Measurements from ENCODE around the gene KRTAP5-11.
"Not testable (repeated sequence)": the region's sequence is repeated elsewhere in the genome, so short reads cannot be mapped to it uniquely, and the experiment has no call there.

The KRTAP5-11 gene

DNA sequence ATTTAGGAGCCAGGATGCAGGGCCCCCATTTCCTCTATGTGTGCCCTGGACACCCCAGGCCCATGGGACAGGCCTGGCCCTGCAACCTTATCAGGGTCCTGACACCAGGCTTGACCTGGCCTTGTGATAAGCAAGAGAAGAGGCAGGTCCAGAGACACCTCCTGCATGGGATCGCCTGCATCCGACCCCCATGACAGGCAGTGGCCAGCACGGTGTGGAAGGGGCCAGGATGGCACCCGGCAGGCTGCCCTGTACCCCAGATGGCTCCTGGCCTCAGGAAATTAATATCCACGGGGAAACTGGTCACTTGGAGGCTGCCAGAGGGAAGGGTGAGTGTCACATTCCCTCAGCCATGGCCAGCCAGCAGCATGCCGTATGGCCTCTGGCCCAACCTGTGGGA lies 27.7 kb downstream of the KRTAP5-11 start:
- DNase-seq: no peak

DNA sequence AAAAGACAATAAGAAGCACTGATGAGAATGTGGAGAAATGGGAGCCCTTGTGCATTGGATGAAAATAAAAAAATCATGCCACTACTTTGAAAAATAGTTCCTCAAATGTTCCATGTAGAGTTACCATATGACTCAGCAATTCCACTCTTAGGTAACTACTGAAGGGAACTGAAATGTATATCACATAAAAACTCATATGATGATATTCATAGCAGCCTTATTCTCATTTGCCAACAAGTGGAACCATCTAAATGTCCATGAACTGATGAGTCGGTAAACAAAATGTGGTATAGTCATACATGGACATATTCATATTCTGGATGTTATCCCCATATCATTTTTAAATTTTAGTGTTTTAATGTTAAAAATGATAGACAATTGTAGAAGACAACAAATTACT lies 31.0 kb downstream of the KRTAP5-11 start:
- DNase-seq: no peak

DNA sequence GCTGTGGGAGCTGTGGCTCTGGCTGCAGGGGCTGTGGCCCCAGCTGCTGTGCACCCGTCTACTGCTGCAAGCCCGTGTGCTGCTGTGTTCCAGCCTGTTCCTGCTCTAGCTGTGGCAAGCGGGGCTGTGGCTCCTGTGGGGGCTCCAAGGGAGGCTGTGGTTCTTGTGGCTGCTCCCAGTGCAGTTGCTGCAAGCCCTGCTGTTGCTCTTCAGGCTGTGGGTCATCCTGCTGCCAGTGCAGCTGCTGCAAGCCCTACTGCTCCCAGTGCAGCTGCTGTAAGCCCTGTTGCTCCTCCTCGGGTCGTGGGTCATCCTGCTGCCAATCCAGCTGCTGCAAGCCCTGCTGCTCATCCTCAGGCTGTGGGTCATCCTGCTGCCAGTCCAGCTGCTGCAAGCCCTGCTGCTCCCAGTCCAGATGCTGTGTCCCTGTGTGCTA lies 33.9 kb downstream of the KRTAP5-11 start:
- DNase-seq: no peak

DNA sequence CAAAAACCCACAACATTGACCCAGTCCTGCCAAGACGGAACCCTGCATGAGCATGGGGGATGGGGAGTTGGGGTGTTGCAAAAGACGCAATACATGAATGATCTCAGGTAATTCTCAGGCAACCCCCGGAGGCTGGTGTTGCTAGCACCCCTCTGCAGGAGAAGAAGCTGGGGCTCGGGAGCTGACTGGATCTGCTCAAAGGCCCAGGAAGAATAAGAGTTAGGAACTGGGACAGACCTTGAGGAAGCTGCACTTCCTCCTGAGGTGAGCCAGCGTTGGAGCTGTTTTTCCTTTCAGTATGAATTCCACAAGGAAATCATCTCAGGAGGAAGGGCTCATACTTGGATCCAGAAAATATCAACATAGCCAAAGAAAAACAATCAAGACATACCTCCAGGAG lies 34.6 kb downstream of the KRTAP5-11 start, which contains the start of gene KRTAP5-9:
Gene KRTAP5-9, plus strand, starts transcription at position 301 of the 400 bp plus-strand sequence. CDS start 238 bp downstream, outside the sequence.
- DNase-seq: no peak

DNA sequence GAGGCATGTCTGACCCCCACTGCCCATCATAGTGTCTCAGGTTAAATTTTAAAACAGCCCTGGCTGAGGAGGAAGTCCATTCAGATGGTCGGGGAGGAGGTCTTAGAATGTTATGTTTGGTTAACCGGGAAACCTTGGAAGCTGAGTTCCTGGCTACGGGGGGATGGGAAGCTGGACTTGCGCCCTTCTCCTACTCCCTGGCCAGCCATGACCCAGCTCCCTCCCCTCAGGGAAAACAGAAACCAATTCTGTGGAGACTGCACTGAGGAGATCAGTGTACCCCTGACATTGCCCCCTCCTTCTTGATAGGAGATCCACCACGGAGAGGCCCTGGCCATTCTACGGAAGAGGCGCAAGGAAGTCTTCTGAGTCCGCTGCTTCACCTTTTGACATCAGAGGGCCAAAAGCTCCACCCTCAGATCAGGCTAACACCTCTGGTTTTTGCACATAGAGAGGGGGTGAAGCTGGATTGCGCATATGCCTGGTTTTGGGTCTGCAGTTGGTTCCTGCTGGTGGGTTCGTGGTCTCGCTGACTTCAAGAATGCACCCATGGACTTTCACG lies 37.2 kb downstream of the KRTAP5-11 start:
- no peak for DNase-seq

DNA sequence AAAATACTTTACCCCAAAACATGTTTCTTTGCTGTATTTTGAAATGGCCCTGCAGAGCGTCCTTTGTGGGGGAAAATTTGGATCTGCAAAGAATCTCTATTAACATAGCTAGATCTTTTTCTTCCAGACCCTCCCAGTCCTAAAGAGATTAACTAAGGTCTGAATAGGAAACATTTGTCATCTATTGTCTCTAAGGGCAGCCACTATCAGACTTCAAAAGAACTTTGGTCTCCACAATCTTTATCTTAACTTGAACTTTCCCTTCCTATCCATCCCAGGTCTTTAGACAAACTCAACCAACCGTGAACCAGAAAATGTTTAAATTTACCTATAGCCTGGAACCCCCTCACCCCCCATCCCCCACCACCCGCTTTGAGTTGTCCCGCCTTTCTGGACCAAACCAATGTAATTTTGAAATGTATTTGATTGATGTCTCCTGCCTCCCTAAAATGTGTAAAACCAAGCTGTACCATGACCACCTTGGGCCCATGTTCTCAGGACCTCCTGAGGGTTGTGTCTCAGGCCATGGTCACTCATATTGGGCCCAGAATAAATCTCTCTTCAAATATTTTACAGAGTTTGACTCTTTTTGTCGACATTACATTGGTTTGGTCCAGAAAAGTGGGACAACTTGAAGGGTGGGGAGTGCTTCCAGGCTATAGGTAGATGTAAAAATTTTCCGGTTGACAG lies 38.0 kb downstream of the KRTAP5-11 start:
- DNase-seq: no peak

DNA sequence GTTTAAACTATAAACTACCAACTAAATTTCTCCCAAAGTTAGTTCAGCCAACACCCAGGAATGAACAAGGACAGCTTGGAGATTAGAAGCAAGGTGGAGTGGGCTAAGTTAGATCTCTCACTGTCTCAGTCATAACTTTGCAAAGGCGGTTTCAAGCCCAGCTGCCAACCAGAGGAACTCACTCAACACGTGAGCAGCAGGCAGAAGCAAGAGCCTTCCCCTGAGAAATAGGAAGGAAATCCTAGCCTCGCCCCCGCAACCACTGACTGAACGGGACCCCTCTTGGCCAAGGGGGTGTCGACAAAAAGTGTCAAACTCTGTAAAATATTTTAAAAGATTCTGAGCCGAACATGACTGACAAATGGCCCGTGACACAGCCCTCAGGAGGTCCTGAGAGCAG lies 38.8 kb downstream of the KRTAP5-11 start:
- no peak for DNase-seq

DNA sequence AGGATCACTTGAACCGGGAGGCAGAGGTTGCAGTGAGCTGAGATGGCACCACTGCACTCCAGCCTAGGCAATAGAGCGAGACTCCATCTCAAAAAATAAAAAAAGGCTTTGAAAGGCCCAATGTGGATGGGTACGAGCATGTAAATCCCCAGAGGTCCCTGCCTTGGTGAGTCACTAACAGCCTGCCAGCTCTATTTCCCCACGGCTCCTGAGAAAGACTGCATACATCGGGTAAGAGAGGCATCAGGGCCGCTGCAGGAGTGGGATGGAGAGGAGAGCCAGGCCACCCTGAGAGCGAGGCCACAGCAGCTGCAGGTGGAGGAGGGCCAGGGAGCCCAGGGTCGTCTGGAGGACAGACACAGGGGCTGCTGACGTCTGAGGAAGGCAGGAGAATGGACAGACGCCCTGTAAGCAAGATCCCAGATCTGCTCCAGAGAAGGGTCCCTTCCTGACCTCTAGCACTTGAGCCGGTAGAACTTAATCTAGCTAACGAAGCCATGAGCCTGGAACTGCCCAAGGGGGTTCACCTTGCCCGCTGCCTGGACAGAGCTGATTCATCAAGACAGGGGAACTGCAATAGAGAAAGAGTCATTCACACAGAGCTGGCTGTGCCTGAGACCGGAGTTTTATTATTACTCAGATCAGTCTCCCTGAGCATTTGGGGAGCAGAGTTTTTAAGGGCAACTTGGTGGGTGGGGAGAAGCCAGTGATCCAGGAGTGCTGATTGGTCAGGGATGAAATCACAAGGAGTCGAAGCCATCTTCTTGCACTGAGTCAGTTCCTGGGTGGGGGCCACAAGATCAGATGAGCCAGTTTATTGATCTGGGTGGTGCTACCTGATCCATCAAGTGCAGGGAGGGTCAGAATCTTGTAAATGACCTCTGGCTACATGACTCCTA lies 39.5 kb downstream of the KRTAP5-11 start:
- no peak for DNase-seq

DNA sequence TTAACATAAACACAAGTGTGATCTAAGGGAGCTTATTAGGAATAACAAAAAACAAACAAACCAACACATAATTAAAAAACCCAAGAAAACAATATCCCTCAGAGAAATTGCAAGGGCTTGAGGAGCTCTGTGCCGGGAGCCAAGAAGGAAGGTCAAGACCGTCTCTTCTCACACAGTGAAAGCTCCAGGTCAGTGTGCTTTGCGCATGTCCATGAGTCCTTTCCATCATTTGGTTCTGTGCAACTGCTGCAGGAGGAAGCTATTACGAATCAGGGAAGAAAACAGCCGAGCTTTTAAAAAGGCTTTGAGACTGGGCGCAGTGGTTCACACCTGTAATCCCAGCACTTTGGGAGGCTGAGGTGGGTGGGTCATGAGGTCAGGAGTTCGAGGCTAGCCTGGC lies 40.3 kb downstream of the KRTAP5-11 start:
- DNase-seq: no peak

DNA sequence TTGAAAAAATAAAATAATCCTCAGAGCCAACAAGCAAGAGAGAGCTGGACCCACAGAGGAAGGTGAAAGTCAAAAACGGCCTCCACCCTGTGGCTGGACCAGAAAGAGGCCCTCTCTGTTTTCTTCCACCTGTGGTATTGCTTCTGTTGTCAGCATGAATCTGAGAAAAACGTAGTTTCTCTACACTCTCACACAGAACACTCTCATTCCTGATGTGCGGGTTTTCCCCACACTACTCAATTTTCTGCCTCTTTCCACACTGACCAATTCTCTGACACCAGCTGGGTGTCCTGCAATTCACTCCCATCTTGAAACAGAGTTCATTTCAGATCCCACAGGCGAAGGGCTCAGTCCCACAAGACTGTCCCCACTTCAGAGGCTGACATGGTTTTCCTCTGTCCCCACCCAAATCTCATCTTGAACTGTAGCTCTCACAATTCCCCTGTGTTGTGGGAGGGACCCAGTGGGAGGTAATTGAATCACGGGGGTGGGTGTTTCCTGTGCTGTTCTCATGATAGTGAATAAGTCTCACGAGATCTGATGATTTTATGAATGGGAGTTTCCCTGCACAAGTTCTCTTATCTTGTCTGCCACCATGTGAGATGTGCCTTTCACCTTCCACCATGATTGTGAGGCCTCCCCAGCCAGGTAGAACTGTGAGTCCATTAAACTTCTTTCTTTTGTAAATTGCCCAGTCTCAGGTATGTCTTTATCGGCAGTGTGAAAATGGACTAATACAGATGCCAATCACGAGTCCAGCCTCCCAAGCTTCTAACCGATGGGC lies 42.0 kb downstream of the KRTAP5-11 start:
- not testable (repeated sequence) for DNase-seq

DNA sequence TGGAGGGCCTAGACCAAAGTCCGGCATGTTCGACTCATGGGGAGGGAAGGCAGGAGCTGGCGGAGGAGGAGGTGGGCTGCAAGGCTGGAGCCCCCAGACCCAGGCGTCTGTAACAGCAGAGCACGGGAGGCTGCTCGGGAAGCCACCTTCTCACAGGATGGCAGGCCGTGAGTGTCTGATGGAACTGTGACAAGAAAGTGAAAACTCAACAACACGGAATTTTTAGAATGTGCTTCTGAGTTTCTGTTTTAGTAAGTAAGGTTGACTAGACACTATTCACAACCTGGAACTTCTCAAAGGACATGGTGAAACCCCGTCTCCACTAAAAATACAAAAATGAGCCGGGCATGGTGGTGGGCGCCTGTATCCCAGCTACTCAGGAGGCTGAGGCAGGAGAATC lies 42.7 kb downstream of the KRTAP5-11 start:
- DNase-seq: not testable (repeated sequence)

DNA sequence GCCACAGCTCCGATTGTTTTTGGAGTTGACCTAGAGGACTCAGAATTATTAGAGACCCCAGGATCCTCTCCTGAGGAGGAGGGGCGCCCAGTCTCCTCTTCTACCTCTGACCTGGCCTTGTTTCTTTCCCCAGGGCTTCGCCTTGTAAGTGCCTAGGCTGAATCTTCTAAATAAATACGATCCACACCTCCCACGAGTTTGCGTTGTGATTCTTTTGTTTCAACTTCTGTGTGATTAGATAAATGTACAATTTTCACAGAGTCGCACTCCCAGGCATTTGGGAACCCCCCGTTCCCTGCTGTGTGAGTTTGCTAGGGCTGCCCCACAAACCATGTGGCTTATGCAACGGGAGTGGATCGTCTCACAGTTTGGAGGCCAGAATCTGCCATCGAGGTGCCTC lies 43.7 kb downstream of the KRTAP5-11 start:
- DNase-seq: no peak

DNA sequence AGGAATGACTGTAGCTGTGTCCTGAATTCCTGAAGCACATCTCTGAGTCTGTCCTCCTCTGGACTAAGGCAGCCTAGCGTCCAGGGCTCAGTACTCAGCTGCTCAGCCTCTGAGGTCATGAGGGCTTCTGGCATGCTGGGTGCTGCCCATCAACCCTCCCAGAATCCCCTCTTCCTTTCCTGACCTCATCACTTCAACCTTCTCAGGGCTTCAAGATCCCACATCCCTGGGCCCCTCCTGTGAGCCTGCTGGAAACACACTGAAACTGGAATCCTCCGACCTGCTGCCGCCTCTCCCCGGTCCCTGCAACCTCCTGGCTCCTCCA lies 44.0 kb downstream of the KRTAP5-11 start:
- DNase-seq: no peak

DNA sequence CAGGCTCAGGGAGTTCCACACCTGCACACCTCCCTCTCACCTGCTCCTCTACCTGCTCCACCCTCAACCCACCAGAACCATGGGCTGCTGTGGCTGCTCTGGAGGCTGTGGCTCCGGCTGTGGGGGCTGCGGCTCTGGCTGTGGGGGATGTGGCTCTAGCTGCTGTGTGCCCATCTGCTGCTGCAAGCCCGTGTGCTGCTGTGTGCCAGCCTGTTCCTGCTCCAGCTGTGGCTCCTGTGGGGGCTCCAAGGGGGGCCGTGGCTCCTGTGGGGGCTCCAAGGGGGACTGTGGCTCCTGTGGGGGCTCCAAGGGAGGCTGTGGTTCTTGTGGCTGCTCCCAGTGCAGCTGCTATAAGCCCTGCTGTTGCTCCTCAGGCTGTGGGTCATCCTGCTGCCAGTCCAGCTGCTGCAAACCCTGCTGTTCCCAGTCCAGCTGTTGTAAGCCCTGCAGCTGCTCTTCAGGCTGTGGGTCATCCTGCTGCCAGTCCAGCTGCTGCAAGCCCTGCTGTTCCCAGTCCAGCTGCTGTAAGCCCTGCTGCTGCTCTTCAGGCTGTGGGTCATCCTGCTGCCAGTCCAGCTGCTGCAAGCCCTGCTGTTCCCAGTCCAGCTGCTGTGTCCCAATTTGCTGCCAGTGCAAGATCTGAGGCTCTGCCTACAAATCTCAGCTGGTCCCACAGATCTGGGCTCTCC lies 44.6 kb downstream of the KRTAP5-11 start, which contains the start of gene KRTAP5-8:
Gene KRTAP5-8, plus strand, starts transcription at position 49 of the 689 bp plus-strand sequence. Its CDS starts 31 bp downstream, at position 80.
- not testable (repeated sequence) for DNase-seq

DNA sequence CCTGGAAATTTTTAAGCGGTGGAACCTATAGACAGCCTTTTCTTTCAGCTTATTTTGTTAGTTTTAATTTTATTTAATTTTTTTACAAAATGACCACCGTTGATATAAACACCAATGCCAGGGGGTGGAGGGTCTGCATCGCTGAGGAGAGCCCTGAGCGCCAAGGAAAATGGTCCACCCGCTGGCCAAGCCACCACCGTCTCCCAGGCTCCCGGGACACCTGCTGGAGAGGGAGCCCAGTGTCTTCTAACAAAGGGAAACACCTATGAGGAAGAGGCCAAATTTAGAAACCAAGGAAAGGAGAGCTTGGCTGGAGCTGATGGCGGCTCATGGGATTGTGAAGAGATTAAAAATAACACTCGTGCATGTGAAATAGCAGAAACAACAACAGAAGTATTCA lies 45.1 kb downstream of the KRTAP5-11 start:
- no peak for DNase-seq

DNA sequence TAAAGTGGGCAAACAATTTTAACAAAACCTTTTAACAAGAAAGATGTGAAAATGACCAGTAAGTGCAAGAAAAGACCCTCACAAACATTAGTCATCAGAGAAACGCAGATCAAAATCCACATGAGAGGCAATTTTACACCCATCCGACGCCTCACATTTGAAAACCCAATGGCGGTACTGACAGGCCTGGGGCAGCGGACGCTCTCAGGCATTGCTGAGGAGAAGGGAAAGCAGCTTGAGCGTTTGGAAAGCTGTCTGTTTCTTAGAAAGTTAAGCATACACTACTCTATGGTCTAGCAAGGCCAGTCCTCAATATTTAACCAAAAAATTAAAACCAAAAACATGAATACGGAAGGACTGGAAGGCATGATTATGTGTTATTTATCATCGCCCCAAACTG lies 46.9 kb downstream of the KRTAP5-11 start:
- DNase-seq: no peak

DNA sequence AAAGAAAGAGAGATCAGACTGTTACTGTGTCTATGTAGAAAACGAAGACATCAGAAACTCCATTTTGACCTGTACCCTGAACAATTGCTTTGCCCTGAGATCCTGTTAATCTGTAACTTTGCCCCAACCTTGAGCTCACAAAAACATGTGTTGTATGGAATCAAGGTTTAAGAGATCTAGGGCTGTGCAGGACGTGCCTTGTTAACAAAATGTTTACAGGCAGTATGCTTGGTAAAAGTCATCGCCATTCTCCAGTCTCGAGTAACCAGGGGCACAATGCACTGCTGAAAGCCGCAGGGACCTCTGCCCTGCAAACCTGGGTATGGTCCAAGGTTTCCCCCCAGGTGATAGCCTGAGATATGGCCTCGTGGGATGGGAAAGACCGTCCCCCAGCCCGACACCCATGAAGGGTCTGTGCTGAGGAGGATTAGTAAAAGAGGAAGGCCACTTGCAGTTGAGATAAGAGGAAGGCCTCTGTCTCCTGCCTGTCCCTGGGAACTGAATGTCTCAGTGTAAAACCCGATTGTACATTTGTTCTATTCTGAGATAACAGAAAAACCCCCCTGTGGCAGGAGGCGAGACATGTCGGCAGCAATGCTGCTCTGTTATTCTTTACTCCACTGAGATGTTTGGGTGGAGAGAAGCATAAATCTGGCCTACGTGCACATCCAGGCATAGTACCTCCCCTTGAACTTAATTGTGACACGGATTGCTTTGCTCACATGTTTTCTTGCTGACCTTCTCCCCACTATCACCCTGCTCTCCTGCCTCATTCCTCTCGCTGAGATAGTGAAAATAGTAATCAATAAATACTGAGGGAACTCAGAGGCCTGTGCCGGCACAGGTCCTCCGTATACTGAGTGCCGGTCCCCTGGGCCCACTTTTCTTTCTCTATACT lies 47.7 kb downstream of the KRTAP5-11 start:
- not testable (repeated sequence) for DNase-seq

DNA sequence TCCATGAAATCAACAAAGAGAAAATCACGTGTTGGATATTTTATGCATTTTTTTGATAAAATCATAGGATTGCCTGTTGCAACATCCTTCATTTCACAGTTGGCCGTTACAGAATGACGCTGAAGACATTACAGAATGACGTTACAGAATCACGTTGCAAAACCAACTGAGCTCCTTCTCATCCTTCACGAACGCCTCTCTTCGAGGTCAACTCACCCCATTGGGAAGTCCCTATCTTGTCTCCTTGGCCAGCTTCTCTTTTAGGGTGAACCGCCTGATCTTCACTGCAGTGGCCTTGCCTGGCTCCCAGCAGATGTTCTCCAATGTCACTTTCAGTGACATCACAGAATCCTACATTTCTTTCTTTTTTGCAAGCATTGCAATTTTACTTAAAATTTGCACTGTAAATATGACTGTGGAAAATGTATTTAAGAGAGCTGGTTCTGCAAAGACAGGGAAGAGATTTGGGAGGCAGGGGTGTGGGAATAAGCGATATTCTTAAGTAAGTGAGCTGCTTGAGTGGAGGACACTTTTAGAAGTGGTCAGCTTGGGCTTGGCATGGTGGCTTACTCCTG lies 50.6 kb downstream of the KRTAP5-11 start:
- DNase-seq: no peak
